Nephron (organoid): ENCODE measurements around the gene MEX3A.
"Not testable (repeated sequence)": the region's sequence is repeated elsewhere in the genome, so short reads cannot be mapped to it uniquely, and the experiment has no call there.

Experiments
- H3K27ac Mint-ChIP-seq, 3 experiments: 2 replicates each; pipeline ENCODE4 v1.8.0; 2020; ENCODE audit warnings: mixed read lengths in 3 of 3, mild to moderate bottlenecking in 2 of 3, moderate library complexity in 1 of 3
- H3K27me3 Mint-ChIP-seq: 2 replicates; pipeline ENCODE4 v1.8.0; 2021; ENCODE audit warnings: low read depth, mild to moderate bottlenecking, moderate library complexity, mixed read lengths
- H3K36me3 Mint-ChIP-seq: 2 replicates; pipeline ENCODE4 v1.8.0; 2020; ENCODE audit warnings: low read depth, mixed read lengths
- H3K4me1 Mint-ChIP-seq: 2 replicates; pipeline ENCODE4 v1.8.0; 2020; ENCODE audit warnings: mixed read lengths
- H3K4me3 Mint-ChIP-seq, 3 experiments: 2 replicates each; pipeline ENCODE4 v1.8.0; 2020; ENCODE audit warnings: mild to moderate bottlenecking in 3 of 3, mixed read lengths in 3 of 3, moderate library complexity in 2 of 3
- H3K9me3 Mint-ChIP-seq: 2 replicates; pipeline ENCODE4 v1.8.0; 2020; ENCODE audit warnings: mixed read lengths
- TF ChIP-seq, protein P1 (sequence below), 3 experiments: fragments of 200-600 bp; sonication (generic); IDR thresholded peaks; one replicate each; pipeline ENCODE4 v1.5.0; 2021; ENCODE audit warnings: antibody characterized with exemption in 3 of 3; ENCODE audit not compliant: unreplicated experiment in 3 of 3

The MEX3A gene

GRCh38 chr1:156073740-156074139 lies 8.5 kb downstream of the MEX3A start:
- no peaks in the 10 kb centered on the region for H3K27me3 Mint-ChIP-seq
- TF ChIP-seq, protein P1, sequence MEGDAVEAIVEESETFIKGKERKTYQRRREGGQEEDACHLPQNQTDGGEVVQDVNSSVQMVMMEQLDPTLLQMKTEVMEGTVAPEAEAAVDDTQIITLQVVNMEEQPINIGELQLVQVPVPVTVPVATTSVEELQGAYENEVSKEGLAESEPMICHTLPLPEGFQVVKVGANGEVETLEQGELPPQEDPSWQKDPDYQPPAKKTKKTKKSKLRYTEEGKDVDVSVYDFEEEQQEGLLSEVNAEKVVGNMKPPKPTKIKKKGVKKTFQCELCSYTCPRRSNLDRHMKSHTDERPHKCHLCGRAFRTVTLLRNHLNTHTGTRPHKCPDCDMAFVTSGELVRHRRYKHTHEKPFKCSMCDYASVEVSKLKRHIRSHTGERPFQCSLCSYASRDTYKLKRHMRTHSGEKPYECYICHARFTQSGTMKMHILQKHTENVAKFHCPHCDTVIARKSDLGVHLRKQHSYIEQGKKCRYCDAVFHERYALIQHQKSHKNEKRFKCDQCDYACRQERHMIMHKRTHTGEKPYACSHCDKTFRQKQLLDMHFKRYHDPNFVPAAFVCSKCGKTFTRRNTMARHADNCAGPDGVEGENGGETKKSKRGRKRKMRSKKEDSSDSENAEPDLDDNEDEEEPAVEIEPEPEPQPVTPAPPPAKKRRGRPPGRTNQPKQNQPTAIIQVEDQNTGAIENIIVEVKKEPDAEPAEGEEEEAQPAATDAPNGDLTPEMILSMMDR (IDR thresholded peaks at IDR 0.05; ENCODE audit: unreplicated experiment in 3 of 3), result no peak
- no peaks in the 10 kb centered on the region for H3K9me3 Mint-ChIP-seq
- H3K36me3 Mint-ChIP-seq, result peaks cover 56% of the 10 kb centered on the region
- peak overlapping the region in 2 of 3 experiments; percentile 8 to 45 for H3K4me3 Mint-ChIP-seq
- H3K4me1 Mint-ChIP-seq, result peaks cover 77% of the 10 kb centered on the region
- peak overlapping the region; percentile 69 to 89 (median 85) for H3K27ac Mint-ChIP-seq

GRCh38 chr1:156073110-156073687 lies 9.1 kb downstream of the MEX3A start:
- TF ChIP-seq, protein P1 (IDR thresholded peaks at IDR 0.05; ENCODE audit: unreplicated experiment in 3 of 3), result no peak
- Mint-ChIP-seq H3K4me3 (peak overlapping the region in 1 of 3 experiments; percentile 50), H3K36me3 (peaks cover 50% of the 10 kb centered on the region), H3K27me3 (no peaks in the 10 kb centered on the region), H3K4me1 (peaks cover 72% of the 10 kb centered on the region), H3K27ac (peak overlapping the region; percentile 69 to 89 (median 85)), H3K9me3 (no peaks in the 10 kb centered on the region)

GRCh38 chr1:156072251-156072650 lies 10.0 kb downstream of the MEX3A start:
- Mint-ChIP-seq H3K9me3 (no peaks in the 10 kb centered on the region), H3K4me1 (peaks cover 62% of the 10 kb centered on the region), H3K27ac (peak overlapping the region; percentile 69 to 85 (median 79)), H3K4me3 (peak overlapping the region in 1 of 3 experiments; percentile 17), H3K36me3 (peaks cover 42% of the 10 kb centered on the region), H3K27me3 (no peaks in the 10 kb centered on the region)
- TF ChIP-seq, protein P1 (IDR thresholded peaks at IDR 0.05; ENCODE audit: unreplicated experiment in 3 of 3), result no peak

DNA sequence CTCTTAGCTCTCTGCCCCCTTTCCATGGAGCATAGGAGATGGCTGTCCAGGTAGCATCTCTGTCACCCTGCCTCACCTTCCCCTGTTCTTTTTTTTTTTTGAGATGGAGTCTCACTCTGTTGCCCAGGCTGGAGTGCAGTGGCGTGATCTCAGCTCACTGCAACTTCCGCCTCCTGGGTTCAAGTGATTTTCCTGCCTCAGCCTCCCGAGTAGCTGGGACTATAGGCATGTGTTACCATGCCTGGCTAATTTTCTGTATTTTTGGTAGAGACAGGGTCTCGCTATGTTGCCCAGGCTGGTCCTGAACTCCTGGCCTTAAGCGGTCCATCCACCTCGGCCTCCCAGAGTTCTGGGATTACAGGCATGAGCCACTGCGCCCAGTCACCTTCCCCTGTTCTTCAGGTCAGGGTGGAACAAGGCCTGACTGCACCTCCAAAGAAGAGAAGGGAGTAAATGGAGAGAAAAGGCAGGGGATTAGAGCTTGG lies 10.9 kb downstream of the MEX3A start:
- not testable (repeated sequence) for H3K4me3 Mint-ChIP-seq, H3K9me3 Mint-ChIP-seq, H3K27me3 Mint-ChIP-seq
- peaks cover 37% of the 10 kb centered on the region for H3K36me3 Mint-ChIP-seq
- peaks cover 54% of the 10 kb centered on the region for H3K4me1 Mint-ChIP-seq
- H3K27ac Mint-ChIP-seq, result peak overlapping the region; percentile 64 to 79 (median 69)

GRCh38 chr1:156070548-156070947 lies 11.7 kb downstream of the MEX3A start:
- TF ChIP-seq, protein P1 (IDR thresholded peaks at IDR 0.05; ENCODE audit: unreplicated experiment in 3 of 3), result no peak

DNA sequence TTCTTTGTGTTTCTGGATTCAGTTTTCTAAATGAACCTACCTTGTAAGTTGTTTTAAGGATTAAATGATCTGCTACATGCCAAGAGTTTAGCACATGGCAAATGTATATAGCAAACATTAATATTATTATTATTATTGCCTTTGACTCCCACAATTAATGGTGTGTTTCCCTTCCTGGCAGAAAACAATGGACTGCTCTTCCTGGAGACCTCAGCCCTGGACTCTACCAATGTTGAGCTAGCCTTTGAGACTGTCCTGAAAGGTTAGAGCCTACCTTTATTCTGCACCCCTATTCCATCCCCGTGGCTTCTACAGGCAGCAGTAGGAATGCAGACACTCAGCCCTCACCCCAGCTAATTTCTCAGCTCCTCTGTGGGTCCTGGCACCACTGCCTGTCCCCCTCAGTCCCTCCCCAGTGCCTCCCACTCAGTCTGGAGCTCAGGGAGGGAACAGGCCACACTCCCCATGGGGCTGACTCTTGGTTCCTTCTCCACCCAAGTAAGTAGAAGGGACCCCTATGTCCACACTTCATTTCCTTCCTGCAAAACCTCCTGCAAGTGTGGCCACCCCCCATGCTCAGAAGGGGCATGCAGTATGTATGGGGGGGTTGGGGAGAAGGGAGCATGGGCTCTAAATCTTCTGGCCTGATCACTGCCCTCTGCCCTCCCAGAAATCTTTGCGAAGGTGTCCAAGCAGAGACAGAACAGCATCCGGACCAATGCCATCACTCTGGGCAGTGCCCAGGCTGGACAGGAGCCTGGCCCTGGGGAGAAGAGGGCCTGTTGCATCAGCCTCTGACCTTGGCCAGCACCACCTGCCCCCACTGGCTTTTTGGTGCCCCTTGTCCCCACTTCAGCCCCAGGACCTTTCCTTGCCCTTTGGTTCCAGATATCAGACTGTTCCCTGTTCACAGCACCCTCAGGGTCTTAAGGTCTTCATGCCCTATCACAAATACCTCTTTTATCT lies 12.5 kb downstream of the MEX3A start:
- peaks cover 26% of the 10 kb centered on the region for H3K36me3 Mint-ChIP-seq
- H3K27ac Mint-ChIP-seq, result peak overlapping the region in 2 of 3 experiments; percentile 48 to 51

More at GRCh38 chr1:156070548-156070947, 11.7 kb downstream of the MEX3A start:
- no peaks in the 10 kb centered on the region for H3K9me3 Mint-ChIP-seq
- H3K36me3 Mint-ChIP-seq, result peaks cover 33% of the 10 kb centered on the region
- H3K4me3 Mint-ChIP-seq, result no peak overlapping the region
- H3K4me1 Mint-ChIP-seq, result peaks cover 46% of the 10 kb centered on the region
- H3K27ac Mint-ChIP-seq, result peak overlapping the region in 2 of 3 experiments; percentile 48 to 51
- no peaks in the 10 kb centered on the region for H3K27me3 Mint-ChIP-seq

More for the DNA sequence above, 12.5 kb downstream of the MEX3A start:
- TF ChIP-seq, protein P1 (IDR thresholded peaks at IDR 0.05; ENCODE audit: unreplicated experiment in 3 of 3), result no peak
- H3K4me1 Mint-ChIP-seq, result peaks cover 42% of the 10 kb centered on the region
- H3K27me3 Mint-ChIP-seq, result no peaks in the 10 kb centered on the region
- no peaks in the 10 kb centered on the region for H3K9me3 Mint-ChIP-seq
- no peak overlapping the region for H3K4me3 Mint-ChIP-seq
